Astrocyte of the spinal cord (primary cell): ENCODE measurements around the gene KRT84.

Experiments used
- DNase-seq: peaks from one replicate; pipeline ENCODE4 v3.0.0; 2011; ENCODE audit warnings: low read depth, low spot score
- H3K4me3 ChIP-seq: 2 replicates; pipeline ENCODE4 v1.5.1; 2011; ENCODE audit warnings: low read depth, mild to moderate bottlenecking, low read length, moderate library complexity
- CTCF ChIP-seq: IDR thresholded peaks from 2 replicates; pipeline ENCODE4 v1.5.1; 2012; ENCODE audit warnings: low read depth, mild to moderate bottlenecking, low read length, inconsistent platforms
- in situ Hi-C: cut with HindIII; loops from 2 replicates; pipeline ENCODE4 v1.10.0; 2017; ENCODE audit warnings: low sequenced_read_pairs

The KRT84 gene

GRCh38 chr12:52418576-52419110 lies 33.2 kb upstream of the KRT84 start:
- TF ChIP-seq CTCF = no peak
- in situ Hi-C loops = no loop called here
- no peak for DNase-seq
- no peak overlapping the region for H3K4me3 ChIP-seq

GRCh38 chr12:52417740-52418139 lies 32.3 kb upstream of the KRT84 start:
- in situ Hi-C loops = no loop called here
- no peak overlapping the region for H3K4me3 ChIP-seq
- no peak for DNase-seq
- no peak for TF ChIP-seq CTCF

GRCh38 chr12:52416795-52417194 lies 31.3 kb upstream of the KRT84 start:
- no peak overlapping the region for H3K4me3 ChIP-seq
- DNase-seq = no peak
- in situ Hi-C loops = no loop called here
- no peak for TF ChIP-seq CTCF

GRCh38 chr12:52415870-52416750 lies 30.7 kb upstream of the KRT84 start:
- in situ Hi-C loops = no loop called here
- no peak for TF ChIP-seq CTCF
- H3K4me3 ChIP-seq = no peak overlapping the region
- DNase-seq = peak; percentile 22

- TF ChIP-seq CTCF = no peak
- H3K4me3 ChIP-seq = no peak overlapping the region
- in situ Hi-C loops = no loop called here
- no peak for DNase-seq
Measured at GRCh38 chr12:52414936-52415335, 29.5 kb upstream of the KRT84 start.

- in situ Hi-C loops = no loop called here
- DNase-seq = no peak
- no peak overlapping the region for H3K4me3 ChIP-seq
- no peak for TF ChIP-seq CTCF
Measured at GRCh38 chr12:52413782-52414345, 28.4 kb upstream of the KRT84 start.
